CD14-positive monocyte (primary cell): ENCODE results near the gene SLC5A5. TPM values are rescaled to one million over a fixed set of nuclear protein-coding genes. Genes with fewer than 3 reads are reported as not detected.
A peak's percentile ranks its signal among the peaks of the same experiment; 100 is the strongest.

ENCODE experiments used
- DNase-seq, 3 donors: peaks; one replicate each; pipeline ENCODE4 v3.0.0-alpha.2; 2011 to 2022
- H2AFZ ChIP-seq: 2 replicates; pipeline ENCODE4 v1.6.0; 2012; ENCODE audit warnings: mild to moderate bottlenecking, low read depth, low read length, inconsistent platforms; ENCODE audit not compliant: insufficient read depth, poor library complexity, severe bottlenecking
- H3K27ac ChIP-seq, 2 donors: 1 replicate in 1 of 2; 2 replicates in 1 of 2; pipeline ENCODE4 v1.5.1; 2012 to 2013; ENCODE audit warnings: low read length in 2 of 2, control low read depth in 1 of 2, inconsistent platforms in 1 of 2, low read depth in 1 of 2, mild to moderate bottlenecking in 1 of 2
- H3K27me3 ChIP-seq, 2 donors: one replicate each; pipeline versions ENCODE4 v1.6.0 to v1.6.1; 2011 to 2013; ENCODE audit warnings: low read length in 2 of 2; ENCODE audit not compliant: control insufficient read depth in 2 of 2, insufficient read depth in 2 of 2
- H3K36me3 ChIP-seq, 2 donors: replicated peaks in 1 of 2; 1 replicate in 1 of 2; 2 replicates in 1 of 2; pipeline versions ENCODE4 v1.5.1 to v1.6.1; 2012 to 2013; ENCODE audit warnings: low read length in 2 of 2, control low read depth in 1 of 2, inconsistent platforms in 1 of 2, mild to moderate bottlenecking in 1 of 2; ENCODE audit not compliant: insufficient read depth in 2 of 2, control insufficient read depth in 1 of 2
- H3K4me1 ChIP-seq, 2 donors: 1 replicate in 1 of 2; 2 replicates in 1 of 2; pipeline versions ENCODE4 v1.5.1 to v1.6.1; 2012 to 2013; ENCODE audit warnings: low read length in 2 of 2, control low read depth in 1 of 2, inconsistent platforms in 1 of 2, mild to moderate bottlenecking in 1 of 2, moderate library complexity in 1 of 2; ENCODE audit not compliant: insufficient read depth in 2 of 2, control insufficient read depth in 1 of 2
- H3K4me2 ChIP-seq: replicated peaks from 2 replicates; pipeline ENCODE3; 2012; ENCODE audit warnings: low read length, moderate library complexity, mild to moderate bottlenecking; ENCODE audit not compliant: poor library complexity, severe bottlenecking; ENCODE audit errors: extremely low read depth
- H3K4me3 ChIP-seq, 3 experiments: fragments of 200-600 bp in 1 of 3; sonication (generic) in 1 of 3; replicated peaks in 1 of 3; 1 replicate in 2 of 3; 2 replicates in 1 of 3; pipeline ENCODE4 v1.5.1; 2011 to 2013; ENCODE audit warnings: low read length in 3 of 3, mild to moderate bottlenecking in 3 of 3, control low read depth in 2 of 3, low read depth in 2 of 3, inconsistent platforms in 1 of 3, moderate library complexity in 1 of 3
- H3K79me2 ChIP-seq: 2 replicates; pipeline ENCODE4 v1.6.0; 2012; ENCODE audit warnings: mild to moderate bottlenecking, control low read depth, inconsistent platforms, low read length, moderate library complexity; ENCODE audit not compliant: insufficient read depth
- H3K9ac ChIP-seq: 2 replicates; pipeline ENCODE4 v1.6.0; 2017; ENCODE audit warnings: low read length, mild to moderate bottlenecking; ENCODE audit not compliant: insufficient read depth, poor library complexity, severe bottlenecking
- H3K9me3 ChIP-seq, 2 donors: replicated peaks in 1 of 2; 1 replicate in 1 of 2; 2 replicates in 1 of 2; pipeline versions ENCODE4 v1.5.1 to v1.6.1; 2012 to 2013; ENCODE audit warnings: low read length in 2 of 2, control low read depth in 1 of 2; ENCODE audit not compliant: control insufficient read depth in 1 of 2, insufficient read depth in 1 of 2
- H4K20me1 ChIP-seq: 2 replicates; pipeline ENCODE4 v1.6.0; 2012; ENCODE audit warnings: mild to moderate bottlenecking, low read length, control low read depth, moderate library complexity; ENCODE audit not compliant: insufficient read depth
- H3K27ac Mint-ChIP-seq, 7 donors: one replicate each; pipeline ENCODE4 v1.8.0; 2020; ENCODE audit warnings: mild to moderate bottlenecking in 7 of 7, mixed read lengths in 7 of 7, moderate library complexity in 6 of 7, inconsistent platforms in 2 of 7
- H3K27me3 Mint-ChIP-seq, 3 donors: one replicate each; pipeline ENCODE4 v1.8.0; 2021 to 2022; ENCODE audit warnings: low read depth in 3 of 3, mild to moderate bottlenecking in 3 of 3, mixed read lengths in 3 of 3, moderate library complexity in 3 of 3, inconsistent platforms in 1 of 3
- H3K36me3 Mint-ChIP-seq, 2 donors: one replicate each; pipeline ENCODE4 v1.8.0; 2020; ENCODE audit warnings: mixed read lengths in 2 of 2, inconsistent platforms in 1 of 2, mild to moderate bottlenecking in 1 of 2
- H3K4me1 Mint-ChIP-seq: one replicate; pipeline ENCODE4 v1.8.0; 2020; ENCODE audit warnings: mild to moderate bottlenecking, mixed read lengths
- H3K4me3 Mint-ChIP-seq, 2 donors: one replicate each; pipeline ENCODE4 v1.8.0; 2020; ENCODE audit warnings: mild to moderate bottlenecking in 2 of 2, mixed read lengths in 2 of 2, moderate library complexity in 1 of 2
- H3K9me3 Mint-ChIP-seq, 7 donors: one replicate each; pipeline ENCODE4 v1.8.0; 2020 to 2022; ENCODE audit warnings: mixed read lengths in 7 of 7, mild to moderate bottlenecking in 6 of 7, moderate library complexity in 6 of 7, inconsistent platforms in 2 of 7
- WGBS: methylation state at CpG from one replicate; pipeline ENCODE4 v1.1.5; 2013; ENCODE audit warnings: missing lambda C conversion rate; ENCODE audit not compliant: insufficient coverage; 5-methylcytosine and 5-hydroxymethylcytosine counted together
- intact Hi-C, 2 donors: fragments of 100-400 bp; cut with micrococcal nuclease; formaldehyde crosslinking; loops; one replicate each; pipeline versions ENCODE4 v1.15.0 to v1.15.1; 2023
- polyA plus RNA-seq, 3 donors: library from polyadenylated mRNA; depleted of rRNA in 1 of 3; unstranded in 2 of 3; stranded (reverse) in 1 of 3; fragments of 300-500 nt in 2 of 3; fragments of >200 nt in 1 of 3; fragmentation: Illumina TruSeq in 2 of 3; gene quantifications; 1 replicate in 2 of 3; 2 replicates in 1 of 3; pipeline ENCODE4 v1.2.3, GENCODE V29; 2012 to 2021
- TF ChIP-seq, protein P1 (sequence below): fragments of 200-600 bp; IDR thresholded peaks from one replicate; pipeline ENCODE4 v1.8.0; 2022; ENCODE audit warnings: antibody characterized with exemption, mild to moderate bottlenecking

SLC5A5 gene
- polyA plus RNA-seq, 3 donors: 0.03 TPM; not detected in 2

GRCh38 chr19:17929056-17929455 lies 57.3 kb downstream of the SLC5A5 start:
- no peaks in the 10 kb centered on the region for H3K9me3 ChIP-seq
- H3K36me3 ChIP-seq: no peaks in the 10 kb centered on the region
- DNase-seq: no peak
- Mint-ChIP-seq H3K4me1 (peaks cover 18% of the 10 kb centered on the region), H3K27ac (no peak overlapping the region), H3K4me3 (no peak overlapping the region), H3K9me3 (no peaks in the 10 kb centered on the region), H3K27me3 (peaks cover 11 to 18% (median 12%) of the 10 kb centered on the region in 3 donors), H3K36me3 (no peaks in the 10 kb centered on the region)
- H3K79me2 ChIP-seq: peaks cover 9% of the 10 kb centered on the region
- peaks cover 0 to 6% of the 10 kb centered on the region in 2 donors for H3K27me3 ChIP-seq
- H3K27ac ChIP-seq: no peak overlapping the region
- no peak overlapping the region for H2AFZ ChIP-seq
- TF ChIP-seq, protein P1, sequence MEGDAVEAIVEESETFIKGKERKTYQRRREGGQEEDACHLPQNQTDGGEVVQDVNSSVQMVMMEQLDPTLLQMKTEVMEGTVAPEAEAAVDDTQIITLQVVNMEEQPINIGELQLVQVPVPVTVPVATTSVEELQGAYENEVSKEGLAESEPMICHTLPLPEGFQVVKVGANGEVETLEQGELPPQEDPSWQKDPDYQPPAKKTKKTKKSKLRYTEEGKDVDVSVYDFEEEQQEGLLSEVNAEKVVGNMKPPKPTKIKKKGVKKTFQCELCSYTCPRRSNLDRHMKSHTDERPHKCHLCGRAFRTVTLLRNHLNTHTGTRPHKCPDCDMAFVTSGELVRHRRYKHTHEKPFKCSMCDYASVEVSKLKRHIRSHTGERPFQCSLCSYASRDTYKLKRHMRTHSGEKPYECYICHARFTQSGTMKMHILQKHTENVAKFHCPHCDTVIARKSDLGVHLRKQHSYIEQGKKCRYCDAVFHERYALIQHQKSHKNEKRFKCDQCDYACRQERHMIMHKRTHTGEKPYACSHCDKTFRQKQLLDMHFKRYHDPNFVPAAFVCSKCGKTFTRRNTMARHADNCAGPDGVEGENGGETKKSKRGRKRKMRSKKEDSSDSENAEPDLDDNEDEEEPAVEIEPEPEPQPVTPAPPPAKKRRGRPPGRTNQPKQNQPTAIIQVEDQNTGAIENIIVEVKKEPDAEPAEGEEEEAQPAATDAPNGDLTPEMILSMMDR: no peak
- no peaks in the 10 kb centered on the region for H4K20me1 ChIP-seq
- peaks cover 15 to 21% of the 10 kb centered on the region in 2 donors for H3K4me1 ChIP-seq
- no peak overlapping the region for H3K4me2 ChIP-seq
- intact Hi-C loops: no loop called here
- no peak overlapping the region for H3K9ac ChIP-seq
- H3K4me3 ChIP-seq: no peak overlapping the region
- WGBS: 82% methylated on average over 3 of the region's 4 CpGs

GRCh38 chr19:17931532-17932191 lies 59.9 kb downstream of the SLC5A5 start:
- H3K9ac ChIP-seq: peak overlapping the region; percentile 77
- peak overlapping the region in 1 of 3 experiments; percentile 78 for H3K4me3 ChIP-seq
- H3K4me1 ChIP-seq: peaks cover 15 to 21% of the 10 kb centered on the region in 2 donors
- peaks cover 8 to 14% (median 11%) of the 10 kb centered on the region in 3 donors for H3K27me3 Mint-ChIP-seq
- H3K4me3 Mint-ChIP-seq: peak overlapping the region in 1 of 2 donors; percentile 72
- H3K27me3 ChIP-seq: peaks cover 0 to 6% of the 10 kb centered on the region in 2 donors
- DNase-seq: peak in 1 of 3 donors; percentile 72
- no peak overlapping the region for H3K27ac ChIP-seq
- peaks cover 9% of the 10 kb centered on the region for H3K79me2 ChIP-seq
- peak overlapping the region; percentile 90 for H3K4me2 ChIP-seq
- H4K20me1 ChIP-seq: no peaks in the 10 kb centered on the region
- peaks cover 7 to 14% of the 10 kb centered on the region in 2 donors for H3K36me3 Mint-ChIP-seq
- WGBS: 43% methylated on average over 9 of the region's 14 CpGs
- peak overlapping the region; percentile 83 for H2AFZ ChIP-seq
- no peaks in the 10 kb centered on the region for H3K9me3 Mint-ChIP-seq
- intact Hi-C loops: loop anchor here (1.0 to 2.0 kb wide), 3 partner anchors 72 to 76 kb away; partner anchors contain the start of gene RPL18A (in 2 of the 2)
- TF ChIP-seq, protein P1: no peak
- H3K36me3 ChIP-seq: peaks cover 2 to 6% of the 10 kb centered on the region in 2 donors
- peak overlapping the region in 1 of 7 donors; percentile 12 for H3K27ac Mint-ChIP-seq
- H3K4me1 Mint-ChIP-seq: peaks cover 20% of the 10 kb centered on the region
- H3K9me3 ChIP-seq: no peaks in the 10 kb centered on the region
